ENCODE results near the gene CCNY. TPM values are rescaled to one million over a fixed set of nuclear protein-coding genes. Genes with fewer than 3 reads are reported as not detected.

CCNY gene
- total RNA-seq, 1 experiment from 2014 or later, result 62.2 TPM

DNA sequence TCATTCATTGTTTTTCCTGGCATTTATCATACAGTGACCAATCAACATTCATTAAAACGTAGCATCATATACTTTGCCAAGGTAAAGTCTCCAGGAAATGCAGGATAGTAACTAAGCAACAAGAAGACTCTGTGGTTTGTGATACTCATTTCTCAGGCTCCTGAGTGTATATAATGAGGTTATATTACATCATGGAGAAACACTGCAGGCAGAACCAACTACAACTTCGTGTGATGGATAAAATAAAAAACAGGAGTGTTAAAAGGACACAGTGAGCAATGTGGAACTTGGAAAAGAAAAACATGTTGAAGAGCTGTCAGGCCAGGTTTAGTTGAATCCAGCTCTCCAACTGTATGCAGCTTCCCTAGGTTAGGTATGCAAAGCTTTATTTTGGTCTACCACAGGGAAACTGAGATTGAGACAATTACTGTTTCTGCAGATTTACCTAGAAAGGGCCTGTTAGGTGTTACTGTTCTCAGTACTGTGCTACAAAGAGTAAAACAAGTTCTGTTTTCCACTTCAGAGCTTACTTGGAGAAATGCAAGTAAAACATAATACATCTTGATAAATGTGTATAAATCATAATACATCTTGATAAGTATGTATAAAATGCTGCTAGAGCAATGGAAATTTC, 7.8 kb upstream of the CCNY start:
- Histone ChIP-seq H4K20me1 (ENCODE audit: insufficient read depth) (no peaks in the 10 kb centered on the region), H2AFZ (ENCODE audit: low read depth, low read length, poor library complexity, severe bottlenecking) (no peak overlapping the region), H3K36me3 (ENCODE audit: control insufficient read depth in 1 of 2, insufficient read depth in 2 of 2, low read length in 2 of 2) (no peaks in the 10 kb centered on the region), H3K4me3 (replicated peaks in 1 of 2; ENCODE audit: low read depth in 1 of 2, low read length in 2 of 2) (no peak overlapping the region), H3K9me2 (ENCODE audit: insufficient read depth) (no peaks in the 10 kb centered on the region), H3K27ac (ENCODE audit: low read depth, low read length) (no peak overlapping the region), H3K9me3 (ENCODE audit: control insufficient read depth in 1 of 2, insufficient read depth in 1 of 2, low read depth in 1 of 2, low read length in 2 of 2) (no peaks in the 10 kb centered on the region), H3K4me2 (ENCODE audit: low read length) (no peak overlapping the region), H3K4me1 (ENCODE audit: control insufficient read depth in 1 of 2, insufficient read depth in 2 of 2, low read length in 2 of 2) (peaks cover 20% of the 10 kb centered on the region in 2 experiments), H3K27me3 (ENCODE audit: insufficient read depth, low read length) (no peaks in the 10 kb centered on the region), H3K79me2 (ENCODE audit: insufficient read depth, low read length) (peaks cover 17% of the 10 kb centered on the region), H3K9ac (ENCODE audit: low read length) (no peak overlapping the region)
- no TSS peak for BruUV-seq (replicated peaks)
- intact Hi-C loops (cut with micrococcal nuclease), result no loop called here
- RAD21 ChIA-PET (ENCODE audit: low non-redundant PET in 1 of 2, low total read pairs in 2 of 2, uncharacterized antibody in 2 of 2, unreplicated experiment in 2 of 2), result no interaction called here
- DNase-seq (ENCODE audit: low read depth, low spot score) (no peak), ATAC-seq (no peak)
- POLR2A ChIA-PET, result no interaction called here
- TF ChIP-seq SP1 (IDR thresholded peaks at IDR 0.05; ENCODE audit: low read depth) (no peak), FOSL1 (IDR thresholded peaks at IDR 0.05; ENCODE audit: low read depth) (no peak)
- TF ChIP-seq, protein P1, sequence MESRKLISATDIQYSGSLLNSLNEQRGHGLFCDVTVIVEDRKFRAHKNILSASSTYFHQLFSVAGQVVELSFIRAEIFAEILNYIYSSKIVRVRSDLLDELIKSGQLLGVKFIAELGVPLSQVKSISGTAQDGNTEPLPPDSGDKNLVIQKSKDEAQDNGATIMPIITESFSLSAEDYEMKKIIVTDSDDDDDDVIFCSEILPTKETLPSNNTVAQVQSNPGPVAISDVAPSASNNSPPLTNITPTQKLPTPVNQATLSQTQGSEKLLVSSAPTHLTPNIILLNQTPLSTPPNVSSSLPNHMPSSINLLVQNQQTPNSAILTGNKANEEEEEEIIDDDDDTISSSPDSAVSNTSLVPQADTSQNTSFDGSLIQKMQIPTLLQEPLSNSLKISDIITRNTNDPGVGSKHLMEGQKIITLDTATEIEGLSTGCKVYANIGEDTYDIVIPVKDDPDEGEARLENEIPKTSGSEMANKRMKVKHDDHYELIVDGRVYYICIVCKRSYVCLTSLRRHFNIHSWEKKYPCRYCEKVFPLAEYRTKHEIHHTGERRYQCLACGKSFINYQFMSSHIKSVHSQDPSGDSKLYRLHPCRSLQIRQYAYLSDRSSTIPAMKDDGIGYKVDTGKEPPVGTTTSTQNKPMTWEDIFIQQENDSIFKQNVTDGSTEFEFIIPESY (IDR thresholded peaks at IDR 0.05; ENCODE audit: extremely low read depth, insufficient replicate concordance, low read length), result no peak
- CTCF ChIA-PET, result no interaction called here

DNA sequence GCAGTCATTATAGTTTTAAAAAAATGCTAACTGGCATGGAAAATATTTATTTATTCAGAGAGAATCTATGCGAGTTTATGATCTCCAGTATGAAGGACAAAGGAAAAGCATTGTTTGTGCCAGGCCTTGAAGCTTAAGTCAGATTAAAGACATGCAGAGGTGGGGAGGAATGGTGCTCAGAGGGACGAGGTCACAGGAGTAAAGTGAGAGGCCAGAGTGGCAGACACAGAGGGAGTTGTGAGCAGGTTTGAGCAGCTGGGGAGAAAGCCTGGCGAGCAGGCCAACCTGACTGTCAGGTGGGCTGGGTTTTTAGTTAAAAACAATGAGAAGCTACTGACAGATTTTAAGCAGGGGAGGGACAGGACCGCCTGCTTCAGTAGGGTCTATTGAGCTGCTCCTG, 6.8 kb upstream of the CCNY start:
- H3K4me3 ChIP-seq (replicated peaks in 1 of 2; ENCODE audit: low read depth in 1 of 2, low read length in 2 of 2), result no peak overlapping the region
- ChIA-PET CTCF (no interaction called here), POLR2A (no interaction called here), RAD21 (ENCODE audit: low non-redundant PET in 1 of 2, low total read pairs in 2 of 2, uncharacterized antibody in 2 of 2, unreplicated experiment in 2 of 2) (no interaction called here)
- ATAC-seq (no peak), DNase-seq (ENCODE audit: low read depth, low spot score) (no peak)
- H3K4me1 ChIP-seq (ENCODE audit: control insufficient read depth in 1 of 2, insufficient read depth in 2 of 2, low read length in 2 of 2), result peaks cover 20 to 27% of the 10 kb centered on the region in 2 experiments
- H3K9ac ChIP-seq (ENCODE audit: low read length), result no peak overlapping the region
- no peak overlapping the region for H3K4me2 ChIP-seq (ENCODE audit: low read length)
- peaks cover 27% of the 10 kb centered on the region for H3K79me2 ChIP-seq (ENCODE audit: insufficient read depth, low read length)
- H3K9me2 ChIP-seq (ENCODE audit: insufficient read depth), result no peaks in the 10 kb centered on the region
- no peaks in the 10 kb centered on the region for H4K20me1 ChIP-seq (ENCODE audit: insufficient read depth)
- no peak overlapping the region for H2AFZ ChIP-seq (ENCODE audit: low read depth, low read length, poor library complexity, severe bottlenecking)
- H3K27me3 ChIP-seq (ENCODE audit: insufficient read depth, low read length), result no peaks in the 10 kb centered on the region
- intact Hi-C loops (cut with micrococcal nuclease), result no loop called here
- TF ChIP-seq SRF (IDR thresholded peaks at IDR 0.05; ENCODE audit: low read depth) (no peak), ELF1 (IDR thresholded peaks at IDR 0.05; ENCODE audit: borderline replicate concordance, low read depth) (no peak), YY1 (IDR thresholded peaks at IDR 0.05; ENCODE audit: extremely low read depth, insufficient replicate concordance, low read depth, low read length) (no peak), EGR1 (IDR thresholded peaks at IDR 0.05; ENCODE audit: low read depth) (no peak)
- TF ChIP-seq, protein P2, sequence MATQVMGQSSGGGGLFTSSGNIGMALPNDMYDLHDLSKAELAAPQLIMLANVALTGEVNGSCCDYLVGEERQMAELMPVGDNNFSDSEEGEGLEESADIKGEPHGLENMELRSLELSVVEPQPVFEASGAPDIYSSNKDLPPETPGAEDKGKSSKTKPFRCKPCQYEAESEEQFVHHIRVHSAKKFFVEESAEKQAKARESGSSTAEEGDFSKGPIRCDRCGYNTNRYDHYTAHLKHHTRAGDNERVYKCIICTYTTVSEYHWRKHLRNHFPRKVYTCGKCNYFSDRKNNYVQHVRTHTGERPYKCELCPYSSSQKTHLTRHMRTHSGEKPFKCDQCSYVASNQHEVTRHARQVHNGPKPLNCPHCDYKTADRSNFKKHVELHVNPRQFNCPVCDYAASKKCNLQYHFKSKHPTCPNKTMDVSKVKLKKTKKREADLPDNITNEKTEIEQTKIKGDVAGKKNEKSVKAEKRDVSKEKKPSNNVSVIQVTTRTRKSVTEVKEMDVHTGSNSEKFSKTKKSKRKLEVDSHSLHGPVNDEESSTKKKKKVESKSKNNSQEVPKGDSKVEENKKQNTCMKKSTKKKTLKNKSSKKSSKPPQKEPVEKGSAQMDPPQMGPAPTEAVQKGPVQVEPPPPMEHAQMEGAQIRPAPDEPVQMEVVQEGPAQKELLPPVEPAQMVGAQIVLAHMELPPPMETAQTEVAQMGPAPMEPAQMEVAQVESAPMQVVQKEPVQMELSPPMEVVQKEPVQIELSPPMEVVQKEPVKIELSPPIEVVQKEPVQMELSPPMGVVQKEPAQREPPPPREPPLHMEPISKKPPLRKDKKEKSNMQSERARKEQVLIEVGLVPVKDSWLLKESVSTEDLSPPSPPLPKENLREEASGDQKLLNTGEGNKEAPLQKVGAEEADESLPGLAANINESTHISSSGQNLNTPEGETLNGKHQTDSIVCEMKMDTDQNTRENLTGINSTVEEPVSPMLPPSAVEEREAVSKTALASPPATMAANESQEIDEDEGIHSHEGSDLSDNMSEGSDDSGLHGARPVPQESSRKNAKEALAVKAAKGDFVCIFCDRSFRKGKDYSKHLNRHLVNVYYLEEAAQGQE (IDR thresholded peaks at IDR 0.05; ENCODE audit: low read depth), result no peak
- H3K36me3 ChIP-seq (ENCODE audit: control insufficient read depth in 1 of 2, insufficient read depth in 2 of 2, low read length in 2 of 2), result no peaks in the 10 kb centered on the region; a peak in 1 of 4 replicates
- no TSS peak for BruUV-seq (replicated peaks)
- H3K9me3 ChIP-seq (ENCODE audit: control insufficient read depth in 1 of 2, insufficient read depth in 1 of 2, low read depth in 1 of 2, low read length in 2 of 2), result no peaks in the 10 kb centered on the region
- no peak overlapping the region for H3K27ac ChIP-seq (ENCODE audit: low read depth, low read length)

Data from HCT116 (cell line).